Measurements from ENCODE around the gene C1orf167.

C1orf167 gene

DNA sequence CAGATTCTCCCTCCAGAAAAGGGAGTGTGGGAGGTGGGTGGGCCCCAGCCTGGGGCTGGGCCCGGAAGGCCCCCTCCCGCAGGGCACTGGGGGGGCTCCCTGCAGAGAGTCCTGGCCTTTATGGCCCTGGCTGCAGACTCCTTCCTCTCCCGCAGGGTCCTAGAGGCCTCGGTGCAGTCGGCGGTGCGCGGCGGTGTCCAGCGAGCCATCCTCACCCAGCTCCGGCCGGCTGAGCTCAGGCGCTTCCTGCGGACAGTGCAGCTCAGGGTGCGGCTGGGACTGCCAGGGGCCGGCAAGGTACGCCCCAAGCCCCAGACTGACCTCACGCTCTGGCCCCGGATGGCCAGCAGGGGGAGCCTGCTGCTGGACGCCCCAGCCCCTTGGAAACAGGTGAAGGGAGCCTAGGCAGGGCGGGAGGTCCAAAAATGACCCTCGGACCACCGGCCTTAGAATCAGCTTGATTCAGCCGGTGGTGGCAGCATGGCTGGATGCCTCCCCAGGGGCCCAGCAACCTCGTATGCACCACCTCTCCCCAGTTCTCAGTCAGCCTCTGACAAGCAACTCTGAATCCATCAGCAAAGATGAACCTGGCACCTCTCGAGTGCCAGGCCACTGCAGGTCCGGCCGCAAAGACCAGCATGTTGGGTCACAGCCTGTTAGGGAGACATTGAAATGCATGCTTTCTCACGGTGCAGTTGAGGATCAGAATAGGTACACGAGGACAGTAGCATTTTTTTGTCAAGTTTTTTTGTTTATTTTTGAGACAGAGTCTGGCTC, 23.2 kb downstream of the C1orf167 start:
- no peak for DNase-seq

DNA sequence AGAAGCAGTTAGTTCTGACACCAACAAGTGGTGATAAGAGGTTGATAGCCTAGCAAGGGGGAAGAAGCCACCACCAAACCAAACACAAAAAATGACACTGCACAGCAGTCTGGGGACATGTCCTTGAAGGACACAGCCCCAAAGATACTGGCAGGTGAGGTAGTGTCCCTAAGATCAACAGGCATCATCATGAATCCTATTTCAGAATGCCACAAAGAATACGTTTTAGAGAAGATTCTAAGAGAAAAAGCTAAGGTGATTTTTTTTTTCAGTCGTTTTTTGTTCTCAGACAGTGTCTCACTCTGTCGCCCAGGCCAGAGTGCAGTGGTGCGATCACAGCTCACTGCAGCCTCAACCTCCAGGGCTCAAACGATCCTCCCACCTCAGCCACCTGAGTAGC, 24.2 kb downstream of the C1orf167 start:
- no peak for DNase-seq

DNA sequence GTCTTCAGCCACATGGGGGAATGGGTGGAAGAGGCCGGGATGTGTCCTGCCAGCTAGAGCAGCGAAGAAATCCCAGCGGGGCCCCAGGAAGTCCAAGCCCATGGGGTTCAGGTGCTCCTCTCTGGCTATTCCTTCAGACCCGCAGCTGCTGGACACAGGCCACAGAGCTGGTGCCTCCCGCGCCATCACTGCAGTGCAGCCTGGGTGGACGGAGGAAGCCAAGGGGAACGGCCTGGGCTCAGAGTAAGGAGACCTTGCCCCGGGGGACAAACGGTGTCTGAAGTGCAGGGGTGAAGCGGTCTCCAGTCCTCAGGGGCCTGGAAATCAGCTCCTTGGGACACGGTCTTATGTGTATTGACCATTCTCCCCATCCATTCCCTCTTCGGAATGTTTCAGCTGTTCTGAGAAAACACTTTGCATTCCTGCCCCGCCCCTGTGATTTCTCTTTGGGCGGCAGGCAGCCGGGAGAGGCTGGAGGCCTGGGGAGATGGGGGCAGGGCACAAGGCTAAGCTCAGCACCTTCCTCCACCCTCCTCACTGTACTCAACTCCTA, 25.3 kb downstream of the C1orf167 start:
- peak; percentile 65 for DNase-seq

DNA sequence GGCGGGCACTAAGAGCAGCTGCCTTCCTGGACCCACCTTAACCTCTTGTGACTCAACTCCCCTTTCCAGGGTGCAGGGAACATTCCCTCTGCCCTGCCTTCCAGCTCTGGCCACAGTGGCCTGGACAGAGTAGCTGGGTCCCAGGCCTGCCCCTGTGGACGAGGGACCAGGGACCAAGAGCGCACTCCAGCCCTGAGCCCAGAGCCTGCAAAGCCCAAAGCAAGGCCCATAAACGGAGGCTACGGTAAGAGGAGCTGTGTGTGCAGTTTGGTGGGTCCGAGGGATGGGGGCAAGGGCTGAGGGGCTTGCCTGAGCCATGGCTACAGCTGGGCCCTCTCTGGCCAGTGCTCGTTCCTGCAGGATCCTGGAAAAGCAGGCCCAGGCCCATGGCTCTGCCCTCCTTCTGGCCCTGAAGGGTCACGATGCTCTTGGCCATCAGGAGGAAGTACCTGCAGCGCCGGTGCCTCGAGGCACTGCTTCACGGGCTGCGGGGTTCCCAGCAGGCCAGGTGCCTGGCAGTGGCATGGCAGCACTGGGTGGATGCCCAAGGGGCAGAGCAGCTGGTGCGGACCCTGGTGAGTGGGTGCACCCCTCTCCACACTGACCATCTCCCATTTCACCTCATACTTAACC, 25.9 kb downstream of the C1orf167 start:
- DNase-seq = no peak

DNA sequence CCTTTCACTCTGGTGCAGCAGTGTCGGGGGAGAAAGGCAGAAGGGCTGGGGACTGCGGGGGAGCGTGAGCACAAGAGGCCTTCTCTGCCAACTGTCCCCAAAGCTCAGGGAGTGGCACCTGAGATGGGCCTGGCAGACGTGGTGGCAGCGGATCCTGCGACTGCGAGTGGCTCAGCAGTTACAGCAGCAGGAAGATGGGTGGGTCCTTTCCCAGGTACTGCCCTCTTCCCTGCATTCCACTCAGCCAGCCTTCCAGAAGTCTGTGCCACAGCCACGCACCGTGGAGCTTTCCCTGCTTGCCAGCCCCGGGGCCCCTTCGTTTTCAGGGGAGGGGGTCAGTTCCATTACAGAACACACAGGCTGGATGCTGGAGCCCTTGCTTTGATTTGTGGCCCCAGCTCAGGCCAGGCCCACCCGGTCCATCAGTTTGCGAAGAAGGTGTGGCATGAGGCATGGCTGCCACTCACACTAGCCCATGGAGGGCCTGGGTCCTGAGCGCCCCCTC, 26.6 kb downstream of the C1orf167 start:
- no peak for DNase-seq

DNA sequence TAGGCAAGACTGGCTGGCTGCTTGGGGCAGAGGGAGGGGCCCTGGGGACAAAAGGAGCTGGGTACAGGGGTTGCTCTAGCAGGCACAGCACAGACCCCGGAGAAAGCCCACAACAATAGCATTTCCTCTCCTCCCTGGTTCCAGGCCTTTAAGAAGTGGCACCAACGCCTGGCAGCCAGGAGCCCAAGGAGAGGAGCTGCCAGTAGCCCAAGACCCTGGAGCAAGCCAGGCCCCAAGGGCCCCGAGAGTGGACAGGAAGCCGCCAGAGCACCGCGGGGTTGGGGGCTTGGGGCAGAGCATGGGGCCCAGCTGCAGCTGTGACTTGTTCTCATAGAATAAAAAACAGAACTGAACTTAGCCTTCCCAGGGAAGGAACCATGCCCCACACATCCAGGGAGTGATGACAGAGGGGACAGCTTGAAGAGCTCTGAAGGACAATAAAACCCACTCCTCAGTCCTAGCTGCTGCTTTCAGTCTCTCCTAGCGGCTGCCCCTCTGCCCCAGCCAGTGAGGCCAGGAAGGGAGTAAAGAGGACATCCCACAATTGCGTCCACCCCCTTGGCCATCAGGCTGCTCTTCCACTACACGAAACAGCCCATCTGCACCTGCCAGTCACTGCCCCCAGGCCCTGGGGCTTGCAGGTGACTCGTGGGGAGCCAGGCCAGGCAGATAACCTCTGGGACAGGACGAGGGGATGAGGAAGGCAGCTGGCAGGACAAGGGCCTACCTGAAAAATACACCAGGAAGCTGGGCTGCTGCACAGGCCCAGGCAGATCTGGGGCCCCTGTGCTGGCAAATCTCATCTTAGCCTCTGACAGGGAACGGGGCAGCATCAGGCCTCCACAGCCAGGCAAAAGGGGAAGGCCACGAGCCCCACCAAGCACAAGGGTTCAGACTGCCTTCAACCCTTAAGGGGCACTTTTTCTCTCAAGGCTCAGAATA, 27.4 kb downstream of the C1orf167 start:
- DNase-seq = no peak

DNA sequence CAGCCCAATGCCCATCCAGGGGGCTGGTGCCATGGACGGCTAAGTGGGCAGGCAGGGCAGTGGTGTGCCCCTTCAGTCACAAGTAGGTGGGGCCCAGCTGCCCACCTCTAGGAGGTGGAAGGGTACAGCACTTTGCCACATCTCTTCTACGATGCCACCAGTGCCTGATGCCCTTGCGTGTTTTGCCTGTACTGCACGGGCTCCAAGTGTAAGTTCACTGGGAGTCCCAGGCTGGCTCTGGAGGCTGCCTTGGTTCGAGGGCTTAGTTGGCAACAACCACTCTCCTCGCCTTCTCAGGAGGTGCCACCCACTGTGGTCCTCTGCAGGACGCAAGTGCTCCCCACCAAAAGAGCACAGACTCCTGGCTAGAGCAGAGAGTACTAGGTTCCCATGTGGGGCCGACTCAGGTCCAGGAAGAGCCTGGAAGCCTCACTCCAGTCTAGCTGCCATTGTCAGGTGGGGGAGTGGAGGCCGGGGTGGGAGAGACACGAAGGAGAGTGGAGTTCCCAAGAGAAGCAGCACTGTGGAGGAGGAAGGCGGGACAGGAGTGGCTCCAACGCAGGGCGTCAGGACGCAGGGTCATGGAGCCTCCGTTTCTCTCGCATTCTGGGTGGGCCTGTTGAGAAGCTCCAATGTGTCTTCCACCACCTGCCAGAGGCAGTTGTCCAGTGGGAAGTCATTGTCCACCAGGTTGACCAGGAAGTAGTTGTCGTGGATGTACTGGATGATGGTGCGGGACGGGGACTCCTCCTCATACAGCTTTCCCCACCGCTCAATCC, 28.3 kb downstream of the C1orf167 start:
- DNase-seq = no peak

DNA sequence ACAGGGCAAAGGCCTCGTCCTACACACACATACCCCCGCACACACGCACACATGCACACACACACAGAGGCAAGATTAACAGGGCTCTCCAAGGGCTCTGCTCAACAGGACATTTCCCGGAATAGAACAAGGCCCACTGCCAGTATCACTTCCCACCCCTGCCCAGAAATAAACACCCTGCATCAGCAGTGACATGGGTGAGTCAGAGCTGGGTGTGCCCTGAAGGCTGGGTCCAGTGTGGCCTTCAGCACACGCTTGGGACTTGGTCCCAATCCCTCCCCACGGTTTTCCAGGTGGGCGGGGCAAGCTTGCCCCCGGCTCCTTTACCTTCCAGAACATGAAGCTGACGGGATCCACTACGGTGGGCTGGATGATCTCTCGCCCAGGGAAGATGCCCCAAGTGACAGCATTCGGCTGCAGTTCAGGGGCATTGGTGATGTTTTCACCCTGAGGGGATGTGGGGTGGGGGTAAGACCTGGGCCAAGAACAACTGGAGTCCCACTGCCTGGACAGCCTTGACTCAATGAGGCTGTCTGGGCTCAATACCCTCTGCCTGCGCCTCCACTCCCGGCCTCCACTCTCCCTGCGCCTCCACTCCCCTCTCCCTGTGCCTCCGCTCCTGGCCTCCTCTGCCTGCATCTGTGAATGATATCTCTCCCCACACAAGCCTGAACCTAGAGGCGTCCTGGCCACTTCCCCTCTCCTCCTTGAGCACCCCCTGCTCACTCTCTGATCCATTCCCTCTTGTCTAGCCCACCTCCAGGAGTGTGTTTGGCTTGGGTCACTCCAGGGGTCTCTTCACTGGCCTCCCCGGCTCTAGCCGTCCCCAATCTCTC, 29.1 kb downstream of the C1orf167 start:
- DNase-seq = peak; percentile 70

DNA sequence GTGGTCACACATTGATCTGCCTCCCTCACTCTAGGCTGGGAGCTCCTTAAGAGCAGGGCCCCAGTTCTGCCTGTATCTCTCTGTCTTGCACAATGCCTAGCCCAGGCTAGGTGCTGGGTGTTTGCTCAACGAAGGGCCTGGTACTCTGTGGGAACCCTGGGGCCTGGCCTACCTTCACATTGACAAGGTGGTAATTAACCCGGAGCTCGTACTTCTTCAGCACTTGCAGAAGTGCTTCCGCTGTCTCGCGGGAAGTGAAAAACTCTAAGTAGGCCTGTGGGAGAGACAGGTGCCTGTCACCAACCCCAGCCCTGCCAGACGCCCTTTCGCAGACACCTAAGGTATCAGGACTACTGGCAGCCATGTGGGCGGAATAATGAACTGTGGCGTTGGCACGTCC, 30.1 kb downstream of the C1orf167 start:
- DNase-seq = no peak

DNA sequence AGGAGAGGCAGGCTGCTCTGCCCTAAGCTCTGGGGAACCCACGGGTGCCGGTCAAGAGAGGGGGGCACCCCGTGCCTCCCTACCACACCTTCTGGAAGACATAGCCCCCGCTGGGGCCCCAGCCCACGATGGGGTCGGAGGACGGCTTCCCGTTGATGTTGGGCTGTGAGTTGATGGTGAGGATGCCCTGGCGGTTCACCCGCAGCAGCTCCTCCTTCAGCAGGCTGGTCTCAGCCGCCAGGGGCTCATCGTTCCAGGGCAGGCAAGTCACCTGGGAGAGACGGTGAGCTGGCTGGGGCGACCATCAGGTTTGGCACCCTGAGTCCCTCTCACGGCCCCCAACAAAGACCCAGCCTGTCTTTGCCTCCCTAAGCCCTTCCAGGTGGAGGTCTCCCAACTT, 31.8 kb downstream of the C1orf167 start:
- DNase-seq = no peak

DNA sequence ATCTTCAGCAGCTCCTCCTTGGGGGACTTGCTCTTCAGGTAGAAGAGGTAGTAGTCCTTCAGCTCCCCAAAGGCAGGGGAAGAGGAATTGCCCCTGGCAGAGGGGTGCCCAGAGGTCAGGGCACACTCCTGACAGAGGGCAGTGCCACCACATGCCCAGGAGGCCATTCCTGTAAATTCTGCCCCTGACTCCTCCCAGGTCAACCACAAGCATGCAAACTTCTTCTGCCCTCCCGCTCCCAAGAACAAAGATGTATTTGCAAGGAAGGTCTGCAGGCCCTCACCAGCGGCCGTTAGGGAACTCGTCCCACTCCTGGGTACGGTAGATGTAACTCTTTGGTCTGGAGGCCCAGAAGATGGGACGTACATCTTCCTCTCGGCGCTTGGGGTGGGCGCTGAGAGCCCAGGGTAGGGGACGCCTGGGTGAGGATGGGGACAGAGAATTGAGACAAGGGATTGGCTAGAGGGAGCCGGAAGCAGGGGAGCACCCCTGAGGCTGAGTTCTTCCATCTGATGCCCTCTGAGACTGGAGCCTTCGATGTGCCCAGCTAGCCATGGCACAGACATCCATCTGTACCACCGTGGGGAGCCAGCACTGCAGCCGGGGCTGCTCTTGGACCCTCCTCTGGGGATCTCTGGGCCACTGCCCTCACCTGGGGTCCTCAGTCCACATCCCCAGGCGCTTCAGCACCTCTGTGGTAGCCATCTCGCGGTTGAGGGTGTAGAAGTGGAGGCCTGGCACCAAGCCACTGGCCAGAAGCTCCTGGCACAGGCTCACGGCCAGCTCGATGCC, 32.6 kb downstream of the C1orf167 start:
- no peak for DNase-seq

DNA sequence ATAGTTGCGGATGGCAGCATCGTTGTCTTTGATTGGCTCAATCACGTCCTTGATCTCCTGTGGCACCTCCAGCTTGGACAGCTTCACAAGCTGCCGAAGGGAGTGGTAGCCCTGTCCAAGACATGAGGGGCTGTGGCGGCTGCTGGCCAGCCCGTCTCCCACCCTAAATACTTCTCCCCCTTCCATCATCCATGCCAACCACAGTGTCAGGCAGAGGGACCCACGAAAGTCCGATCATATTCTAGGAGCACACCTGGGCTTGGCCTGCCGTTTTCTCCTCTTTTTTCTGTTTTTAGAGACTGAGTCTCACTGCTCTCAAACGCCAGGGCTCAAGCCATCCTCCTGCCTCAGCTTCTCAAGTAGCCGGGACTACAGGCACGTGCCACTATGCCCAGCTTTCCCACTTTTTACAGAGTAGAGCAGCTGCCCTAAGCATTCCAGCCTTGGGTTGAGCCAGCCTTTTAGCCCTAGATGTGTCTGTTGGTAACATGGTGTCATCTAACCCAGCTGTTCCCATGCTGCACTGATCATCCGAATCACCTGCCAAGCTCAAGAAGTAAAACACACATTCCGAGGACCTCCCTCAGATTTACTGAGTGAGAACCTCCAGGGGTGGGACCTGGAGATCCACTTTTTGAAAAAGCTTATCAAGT, 33.4 kb downstream of the C1orf167 start:
- no peak for DNase-seq

DNA sequence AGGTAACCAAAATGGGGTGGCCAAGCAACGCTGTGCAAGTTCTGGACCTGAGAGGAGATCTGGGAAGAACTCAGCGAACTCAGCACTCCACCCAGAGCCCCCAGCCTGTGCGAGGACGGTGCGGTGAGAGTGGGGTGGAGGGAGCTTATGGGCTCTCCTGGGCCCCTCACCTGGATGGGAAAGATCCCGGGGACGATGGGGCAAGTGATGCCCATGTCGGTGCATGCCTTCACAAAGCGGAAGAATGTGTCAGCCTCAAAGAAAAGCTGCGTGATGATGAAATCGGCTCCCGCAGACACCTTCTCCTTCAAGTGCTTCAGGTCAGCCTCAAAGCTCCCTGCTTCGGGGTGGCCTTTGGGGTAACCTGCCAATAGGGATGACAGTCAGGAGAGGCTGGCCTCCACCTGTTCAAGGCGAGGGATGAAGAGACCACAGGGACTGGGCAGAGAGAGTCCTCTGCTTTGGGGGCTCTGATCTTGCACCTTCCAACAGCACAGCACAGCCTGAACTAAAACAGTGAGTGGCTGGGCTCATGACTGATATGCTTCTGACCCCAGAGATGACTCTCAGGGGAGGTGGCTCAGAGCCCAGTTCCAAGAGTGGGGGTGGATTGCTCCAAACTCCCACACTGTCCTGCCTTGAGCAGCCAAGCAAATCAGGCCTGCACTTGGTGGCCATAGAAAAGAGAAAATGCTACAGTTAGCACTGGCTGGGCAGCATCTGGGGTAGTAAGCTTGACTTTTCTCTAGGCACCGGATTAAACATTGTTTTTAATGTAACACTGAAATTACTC, 34.2 kb downstream of the C1orf167 start:
- DNase-seq = no peak

DNA sequence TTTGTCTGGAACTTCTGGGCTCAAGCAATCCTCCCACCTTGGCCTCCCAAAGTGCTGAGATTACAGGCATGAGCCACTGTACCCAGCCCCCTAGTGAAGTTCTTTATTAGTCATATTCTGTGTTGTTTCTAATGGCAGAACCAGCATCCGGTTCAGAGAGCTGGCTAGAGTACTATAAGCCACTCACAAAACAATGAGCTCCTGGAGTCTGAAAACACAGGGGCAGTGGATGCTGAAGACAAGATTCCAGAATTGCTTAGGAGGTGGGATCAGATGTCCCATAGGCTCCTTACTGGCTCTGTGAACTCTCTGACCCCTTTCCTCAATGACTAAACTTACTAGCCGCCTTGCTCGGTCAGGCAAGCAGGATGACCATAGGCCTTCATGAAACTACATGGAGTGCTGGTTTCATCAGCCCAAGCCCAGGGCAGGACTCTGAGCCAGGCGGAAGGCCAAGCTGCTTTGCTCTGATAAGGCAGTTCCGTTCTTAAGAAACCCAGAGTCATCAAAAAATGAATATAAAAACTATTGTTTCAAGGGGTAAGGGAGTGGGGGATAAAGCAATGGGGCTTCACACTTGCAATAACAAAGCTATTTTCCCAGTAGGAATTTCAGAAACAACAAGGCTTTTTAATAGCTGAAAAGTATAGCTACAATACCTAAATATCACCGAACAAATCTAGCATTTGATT, 35.7 kb downstream of the C1orf167 start:
- no peak for DNase-seq

DNA sequence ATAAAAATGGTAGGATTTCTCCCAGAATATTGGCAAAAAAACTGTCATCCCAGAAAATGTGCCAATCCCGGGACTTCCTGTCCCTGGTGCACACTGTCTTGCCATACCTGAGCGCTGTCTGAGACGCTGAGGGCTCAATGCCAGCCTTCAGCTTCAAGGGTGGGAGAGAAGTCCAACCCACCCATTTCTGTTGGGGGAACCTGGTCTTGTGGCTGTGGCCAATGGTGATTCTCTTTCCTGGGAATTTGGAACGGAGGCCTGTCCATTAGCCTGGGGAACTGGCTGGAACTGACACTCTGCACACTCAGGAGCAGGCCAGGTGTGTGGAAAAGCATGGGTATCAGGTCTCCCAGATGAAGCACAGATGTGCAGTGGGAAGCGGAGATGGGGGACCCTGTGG, 37.1 kb downstream of the C1orf167 start:
- no peak for DNase-seq

DNA sequence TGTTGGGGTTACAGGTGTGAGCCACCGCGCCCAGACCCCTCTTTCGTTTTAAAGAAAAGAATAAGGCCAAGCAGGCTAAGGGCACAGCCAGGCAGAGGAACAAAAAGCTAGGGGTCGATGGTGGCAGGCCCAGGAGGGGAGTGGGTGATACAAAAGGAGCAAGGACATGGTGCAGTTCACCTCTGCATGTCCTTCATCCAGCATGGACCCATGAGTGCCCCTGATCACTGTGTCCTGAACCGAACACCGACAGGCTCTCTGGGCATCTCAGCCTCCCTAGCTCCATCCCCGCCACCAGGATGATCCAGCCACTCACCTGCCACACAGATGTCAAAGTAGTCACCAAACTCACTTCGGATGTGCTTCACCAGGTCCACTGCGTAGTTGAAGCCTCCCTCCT, 37.9 kb downstream of the C1orf167 start:
- no peak for DNase-seq

DNA sequence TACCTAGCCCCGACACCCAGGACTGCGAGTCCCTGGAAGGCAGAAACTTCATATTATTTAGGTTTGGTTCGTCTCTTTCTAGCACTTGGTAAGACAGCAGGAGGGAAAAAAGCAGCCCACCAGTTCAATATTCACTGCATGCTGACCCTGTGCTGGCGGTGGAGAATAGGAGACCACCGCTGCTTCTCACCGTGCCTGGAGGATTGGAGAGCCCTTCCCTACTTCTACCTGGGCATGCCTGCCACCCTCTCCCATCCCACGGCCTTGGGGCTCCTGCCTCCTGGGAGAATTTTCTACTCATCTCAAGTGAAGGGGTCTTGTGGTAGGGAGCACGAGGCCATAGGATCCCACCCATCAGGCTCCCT, 38.4 kb downstream of the C1orf167 start:
- DNase-seq = no peak

DNA sequence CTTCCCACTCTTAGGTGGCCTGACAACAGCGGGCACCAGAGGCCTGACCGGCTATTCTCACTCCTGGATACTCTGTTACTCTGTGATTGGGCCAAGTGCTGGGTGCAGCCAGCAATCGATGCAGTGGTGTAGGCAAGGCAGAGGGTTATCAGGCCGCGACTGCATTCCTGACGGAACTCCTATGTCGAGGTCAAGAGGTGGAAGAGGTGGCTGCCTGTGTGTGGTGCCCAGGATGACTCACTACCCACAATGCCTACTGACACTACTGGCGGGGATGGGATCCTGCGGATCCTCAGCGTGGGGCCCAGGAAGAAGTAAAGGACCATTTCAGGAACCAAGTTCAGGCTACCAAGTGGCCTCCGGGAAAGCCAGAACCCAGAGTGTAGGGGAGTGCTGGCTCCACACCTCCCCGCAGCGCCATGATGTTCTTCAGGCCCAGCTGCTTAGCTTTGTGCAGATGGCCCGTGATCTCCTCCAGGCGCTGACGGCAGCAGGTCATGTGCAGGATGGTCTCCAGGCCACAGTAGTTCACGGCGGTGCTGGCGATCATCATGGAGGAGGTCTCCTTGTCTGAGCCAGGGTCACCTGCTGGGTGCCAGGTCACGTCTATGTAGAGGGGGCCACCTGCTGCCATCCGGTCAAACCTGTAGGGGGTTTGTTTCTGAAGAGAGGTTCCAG, 38.9 kb downstream of the C1orf167 start:
- DNase-seq = no peak
